ENCODE measurements around the gene MAP7D1. TPM values are rescaled to one million over a fixed set of nuclear protein-coding genes. Genes with fewer than 3 reads are reported as not detected.

Gene MAP7D1
- total RNA-seq, 1 donor from 2014 or later, result 114 TPM

- no peak overlapping the region for H3K27ac ChIP-seq
- peak; percentile 7 for ATAC-seq
- intact Hi-C loops (cut with DNase I), result no loop called here
Observed at GRCh38 chr1:36199934-36200741, 44.2 kb downstream of the MAP7D1 start.

GRCh38 chr1:36203027-36203553 lies 47.1 kb downstream of the MAP7D1 start:
- intact Hi-C loops (cut with DNase I), result no loop called here
- ATAC-seq (no peak), DNase-seq (no peak)
- H3K27ac ChIP-seq, result peak overlapping the region; percentile 73
- peaks cover 20% of the 10 kb centered on the region for H3K4me1 ChIP-seq
- H3K4me3 ChIP-seq, result no peak overlapping the region
- H3K27me3 ChIP-seq, result no peaks in the 10 kb centered on the region
- H3K36me3 ChIP-seq, result no peaks in the 10 kb centered on the region
- no peaks in the 10 kb centered on the region for H3K9me3 ChIP-seq
- no peak for TF ChIP-seq CTCF (IDR thresholded peaks at IDR 0.05)

More at GRCh38 chr1:36199934-36200741, 44.2 kb downstream of the MAP7D1 start:
- Histone ChIP-seq H3K4me3 (no peak overlapping the region), H3K4me1 (peaks cover 14% of the 10 kb centered on the region), H3K9me3 (no peaks in the 10 kb centered on the region), H3K27me3 (no peaks in the 10 kb centered on the region), H3K36me3 (no peaks in the 10 kb centered on the region)
- no peak for TF ChIP-seq CTCF (IDR thresholded peaks at IDR 0.05)
- no peak for DNase-seq

GRCh38 chr1:36203554-36204346 lies 47.8 kb downstream of the MAP7D1 start:
- H3K36me3 ChIP-seq, result no peaks in the 10 kb centered on the region
- peaks cover 20% of the 10 kb centered on the region for H3K4me1 ChIP-seq
- ATAC-seq (peak; percentile 93), DNase-seq (peak; percentile 87)
- no peaks in the 10 kb centered on the region for H3K27me3 ChIP-seq
- intact Hi-C loops (cut with DNase I), result no loop called here
- no peak overlapping the region for H3K4me3 ChIP-seq
- no peak for TF ChIP-seq CTCF (IDR thresholded peaks at IDR 0.05)
- H3K27ac ChIP-seq, result peak overlapping the region; percentile 73
- H3K9me3 ChIP-seq, result no peaks in the 10 kb centered on the region

GRCh38 chr1:36204347-36204909 lies 48.5 kb downstream of the MAP7D1 start:
- TF ChIP-seq CTCF (IDR thresholded peaks at IDR 0.05), result no peak

GRCh38 chr1:36206323-36206858 lies 50.4 kb downstream of the MAP7D1 start:
- Histone ChIP-seq H3K27me3 (no peaks in the 10 kb centered on the region), H3K9me3 (no peaks in the 10 kb centered on the region), H3K4me1 (peaks cover 20% of the 10 kb centered on the region), H3K36me3 (no peaks in the 10 kb centered on the region), H3K27ac (no peak overlapping the region), H3K4me3 (no peak overlapping the region)
- intact Hi-C loops (cut with DNase I), result no loop called here
- TF ChIP-seq CTCF (IDR thresholded peaks at IDR 0.05), result no peak
- DNase-seq (no peak), ATAC-seq (no peak)

More at GRCh38 chr1:36204347-36204909, 48.5 kb downstream of the MAP7D1 start:
- no peaks in the 10 kb centered on the region for H3K27me3 ChIP-seq
- DNase-seq (no peak), ATAC-seq (no peak)
- intact Hi-C loops (cut with DNase I), result no loop called here
- H3K4me1 ChIP-seq, result peaks cover 20% of the 10 kb centered on the region
- no peaks in the 10 kb centered on the region for H3K36me3 ChIP-seq
- H3K9me3 ChIP-seq, result no peaks in the 10 kb centered on the region
- peak overlapping the region; percentile 73 for H3K27ac ChIP-seq
- no peak overlapping the region for H3K4me3 ChIP-seq
